NCI-H345 treated with DMSO at 0.1 percent for 48 hours (cell line): ENCODE results near the gene RAP1B.

Experiments
- DNase-seq: peaks from one replicate; lab custom pipeline; 2025; ENCODE audit not compliant: unreplicated experiment; lab: John Stamatoyannopoulos, UW

Gene RAP1B

GRCh38 chr12:68610370-68611093, at the start of gene RAP1B:
Gene RAP1B, plus strand, starts transcription at chr12:68610899. Its CDS starts 37,826 bp downstream, at chr12:68648725.
- peak; percentile 76 for DNase-seq

DNA sequence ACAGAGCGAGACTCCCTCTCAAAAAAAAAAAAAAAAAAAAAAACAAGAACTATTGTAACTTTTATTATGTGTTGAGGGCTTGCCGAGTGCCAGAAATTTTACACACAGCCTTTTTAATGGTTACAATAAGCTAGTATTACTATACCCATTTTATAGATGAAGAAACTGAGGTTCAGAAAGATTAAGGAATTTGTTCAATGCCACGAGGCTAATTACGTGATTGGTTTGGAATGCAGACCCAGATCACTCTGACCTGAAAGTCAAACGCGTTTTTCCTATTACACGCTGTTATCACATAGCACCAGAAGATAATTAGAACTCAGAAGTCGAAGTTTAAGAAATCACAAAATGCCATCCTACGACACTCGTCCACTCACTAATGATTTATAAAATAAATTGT, 48.9 kb upstream of the RAP1B start:
- no peak for DNase-seq

DNA sequence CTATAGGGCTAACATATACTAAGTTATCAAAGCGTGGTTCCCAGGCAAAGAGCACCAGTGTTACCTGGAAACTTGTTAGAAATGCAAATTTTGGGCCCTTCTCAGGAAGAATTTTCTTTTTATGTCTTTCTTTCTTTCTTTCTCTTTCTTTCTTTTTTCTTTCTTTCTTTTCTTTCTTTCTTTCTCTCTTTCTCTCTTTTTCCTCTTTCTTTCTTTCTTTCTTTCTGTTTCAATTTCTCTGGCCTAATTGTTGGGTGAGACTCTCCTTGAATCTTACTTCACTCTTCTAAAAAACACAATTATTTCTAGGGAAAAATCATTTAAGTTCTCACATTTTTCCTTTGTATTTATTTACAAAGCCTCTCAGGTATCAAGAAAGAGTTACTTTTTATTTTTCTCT, 46.5 kb upstream of the RAP1B start:
- DNase-seq = no peak

DNA sequence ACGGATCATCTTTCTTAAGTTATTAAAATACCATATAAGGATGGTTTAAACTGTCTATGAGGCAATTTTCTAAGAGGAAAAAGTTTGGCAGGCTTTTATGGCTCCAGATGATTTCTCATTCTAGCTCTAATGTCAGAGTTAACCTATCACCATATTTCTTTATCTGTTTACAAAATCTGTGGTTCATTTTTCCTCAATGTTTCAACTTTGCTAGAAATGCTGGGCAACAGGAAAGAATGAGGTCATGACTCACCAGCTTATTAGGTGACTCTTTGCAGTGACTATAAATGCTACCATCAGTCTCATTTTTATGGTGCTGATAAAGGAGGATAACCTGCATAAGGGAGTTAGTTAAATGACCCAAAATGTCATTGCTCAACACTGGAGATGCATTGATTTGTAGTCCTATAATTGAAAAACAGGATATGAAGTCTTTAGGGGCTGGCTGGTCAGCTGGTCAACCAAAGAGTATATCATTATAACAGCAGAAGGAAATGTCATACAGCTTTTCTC, 45.3 kb upstream of the RAP1B start:
- DNase-seq = no peak

DNA sequence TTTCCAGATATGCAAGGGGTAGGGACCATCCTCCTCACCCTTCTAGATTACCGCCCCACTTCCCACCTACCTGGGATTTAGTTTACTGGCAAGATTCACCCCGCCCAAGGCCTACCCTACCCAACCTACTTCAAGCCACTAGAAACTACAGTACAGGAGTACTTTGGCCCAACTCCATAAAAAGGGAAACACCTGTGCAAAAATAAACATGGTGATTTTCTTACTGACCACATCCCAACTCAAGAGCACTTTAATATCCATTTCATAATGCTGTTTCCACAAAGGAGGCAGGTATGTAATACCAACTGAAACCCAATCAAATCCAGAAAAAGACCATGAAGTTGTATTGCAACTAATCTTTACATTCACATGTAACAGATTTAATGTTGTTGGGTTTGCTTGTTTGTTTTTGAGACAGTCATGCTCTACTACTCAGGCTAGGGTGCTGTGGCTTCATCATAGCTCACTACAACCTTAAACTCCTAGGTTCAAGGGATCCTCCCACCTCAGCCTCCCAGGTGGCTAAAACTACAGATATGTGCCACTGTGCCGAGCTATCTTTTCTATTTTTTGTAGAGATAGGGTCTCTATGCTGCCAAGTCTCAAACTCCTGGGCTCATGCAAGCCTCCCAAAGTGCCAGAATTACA, 41.7 kb upstream of the RAP1B start:
- no peak for DNase-seq

- DNase-seq = no peak
Observed at GRCh38 chr12:68572661-68573060, 38.0 kb upstream of the RAP1B start.

- DNase-seq = no peak
Observed at GRCh38 chr12:68573406-68573805, 37.3 kb upstream of the RAP1B start.

- DNase-seq = no peak
Observed at GRCh38 chr12:68577949-68578348, 32.8 kb upstream of the RAP1B start.

GRCh38 chr12:68578765-68579164, 31.9 kb upstream of the RAP1B start:
- no peak for DNase-seq

- no peak for DNase-seq
Observed at GRCh38 chr12:68579254-68579653, 31.4 kb upstream of the RAP1B start.

DNA sequence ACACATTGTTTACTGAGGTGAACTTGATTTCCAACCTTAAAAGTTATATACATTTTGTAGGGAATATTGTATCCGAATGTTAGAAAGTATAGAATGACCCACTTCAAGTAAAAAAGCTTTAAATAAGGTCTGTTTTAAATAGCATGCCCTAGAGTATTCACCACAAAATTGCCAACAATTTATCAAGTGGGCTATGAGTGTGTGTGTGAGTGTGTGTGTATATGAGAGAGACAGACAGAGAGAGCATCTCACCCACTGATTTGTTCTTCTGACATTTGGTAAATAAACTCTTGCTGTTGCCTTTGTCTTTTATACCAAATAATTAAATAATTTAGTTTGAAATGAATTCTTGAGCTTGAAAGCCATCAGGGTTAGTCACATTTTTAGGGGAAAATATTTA, 29.8 kb upstream of the RAP1B start:
- no peak for DNase-seq

DNA sequence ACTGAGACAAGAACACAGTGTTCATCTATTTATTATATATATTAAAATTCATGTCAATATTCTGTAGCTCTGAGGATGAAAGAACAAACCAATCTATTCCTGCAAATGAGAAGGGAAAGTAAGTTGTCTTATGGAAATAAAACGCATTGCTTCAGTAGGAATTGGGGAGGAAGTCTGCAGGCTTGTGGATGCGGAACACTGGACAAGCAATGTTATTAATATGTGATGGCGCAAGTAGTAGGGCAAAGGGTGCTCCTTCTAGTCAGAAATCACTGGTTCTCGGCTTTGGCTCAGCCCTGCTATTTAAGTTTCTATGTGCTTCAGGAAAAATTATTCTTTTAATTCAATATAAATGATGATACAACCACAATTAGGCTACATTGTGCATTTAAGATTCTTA, 28.8 kb upstream of the RAP1B start:
- DNase-seq = no peak

GRCh38 chr12:68585966-68586365, 24.7 kb upstream of the RAP1B start:
- no peak for DNase-seq

GRCh38 chr12:68587448-68587873, 23.2 kb upstream of the RAP1B start:
- no peak for DNase-seq

- no peak for DNase-seq
Observed at GRCh38 chr12:68589194-68589593, 21.5 kb upstream of the RAP1B start.

DNA sequence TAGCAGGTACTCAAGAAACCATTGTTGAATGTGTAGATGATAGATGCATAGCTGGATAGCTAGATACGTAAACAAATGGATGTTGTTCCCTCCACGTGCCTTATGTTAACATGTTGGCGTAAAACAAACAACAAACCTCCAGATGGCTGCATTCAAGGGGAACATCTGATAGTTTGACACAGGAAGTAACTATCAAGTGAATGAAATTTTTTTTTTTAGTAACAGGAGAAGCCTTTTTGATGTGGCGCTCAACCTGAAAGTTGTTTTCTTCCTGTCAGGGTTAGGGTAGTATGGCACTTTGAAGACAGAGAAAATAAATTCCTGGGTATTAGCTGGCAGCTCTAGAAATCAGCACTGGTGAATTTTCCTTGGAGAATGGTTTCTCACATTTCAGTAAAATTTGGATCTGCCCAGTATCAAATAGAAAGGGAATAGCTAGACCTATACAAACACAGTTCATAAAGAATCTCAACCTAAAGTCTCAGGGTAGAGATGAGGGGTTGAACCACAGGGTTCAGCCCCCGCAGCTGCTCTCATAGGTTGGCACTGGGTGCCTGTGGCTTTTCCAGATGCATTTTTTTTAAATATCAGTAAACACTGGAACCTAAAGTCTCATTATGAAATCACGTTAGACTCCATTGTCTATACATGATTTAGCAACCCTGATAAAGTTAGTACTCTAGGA, 18.8 kb upstream of the RAP1B start:
- DNase-seq = peak; percentile 21

- DNase-seq = no peak
Observed at GRCh38 chr12:68595241-68595640, 15.5 kb upstream of the RAP1B start.

GRCh38 chr12:68601767-68602166, 8.9 kb upstream of the RAP1B start:
- no peak for DNase-seq

GRCh38 chr12:68602720-68603119, 8.0 kb upstream of the RAP1B start:
- no peak for DNase-seq

DNA sequence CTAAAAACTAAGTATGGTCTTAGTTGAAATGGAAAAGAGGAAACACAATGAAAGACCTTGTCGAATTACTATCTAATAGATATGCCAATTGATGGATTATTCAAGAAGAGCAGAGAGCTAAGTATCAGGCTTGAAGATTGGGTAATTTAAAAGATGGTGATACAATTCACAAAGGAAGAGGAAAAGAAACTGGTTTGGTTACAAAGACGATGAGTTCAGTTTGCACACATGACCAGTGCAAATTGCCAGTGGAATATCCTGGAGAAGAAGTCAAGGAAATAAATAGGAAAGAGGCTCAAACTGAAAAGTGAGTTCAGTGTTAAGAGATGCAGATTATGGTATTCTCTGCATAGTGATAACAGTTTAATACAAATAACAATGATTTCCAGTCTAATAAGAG, 2.5 kb upstream of the RAP1B start:
- no peak for DNase-seq

- DNase-seq = no peak
Observed at GRCh38 chr12:68609998-68610369, 715 bp upstream of the RAP1B start.
